Body of pancreas (tissue), 4 donors: ENCODE measurements around the gene RAB18.

Source experiments
- CTCF ChIP-seq, 7 experiments: fragments of 450-650 bp in 4 of 7; fragments of 200-600 bp in 3 of 7; sonication (generic) in 3 of 7; IDR thresholded peaks; one replicate each; pipeline ENCODE4 v1.5.1; 2016 to 2019; ENCODE audit warnings: antibody characterized with exemption in 7 of 7
- POLR2A ChIP-seq, 3 donors: fragments of 450-650 bp; IDR thresholded peaks; one replicate each; pipeline ENCODE4 v1.6.1; 2016; ENCODE audit warnings: antibody characterized with exemption in 3 of 3, mild to moderate bottlenecking in 2 of 3

GRCh38 chr10:27568196-27569175 lies 64.4 kb downstream of the RAB18 start:
- TF ChIP-seq CTCF (IDR thresholded peaks at IDR 0.05) (no peak), POLR2A (IDR thresholded peaks at IDR 0.05) (no peak)
